ENCODE measurements around the gene SRM. TPM values are rescaled to one million over a fixed set of nuclear protein-coding genes. Genes with fewer than 3 reads are reported as not detected.
"Not testable (repeated sequence)": the region's sequence is repeated elsewhere in the genome, so short reads cannot be mapped to it uniquely, and the experiment has no call there.

SRM gene
- total RNA-seq, 1 experiment from 2014 or later: 249 TPM

- ChIA-PET POLR2A (no interaction called here), CTCF (interaction anchor here (0.7 kb wide), 1 partner anchor 31 kb away, joined by 4 read pairs; no protein-coding TSS in a partner anchor)
- DNase-seq (ENCODE audit: low read depth, low spot score) (no peak), ATAC-seq (no peak)
- Histone ChIP-seq H3K36me3 (ENCODE audit: control insufficient read depth, insufficient read depth, low read length) (peaks cover 11% of the 10 kb centered on the region), H3K27me3 (ENCODE audit: control insufficient read depth, insufficient read depth, low read length) (no peaks in the 10 kb centered on the region), H3K9me3 (ENCODE audit: control insufficient read depth, insufficient read depth, low read depth, low read length) (no peaks in the 10 kb centered on the region), H3K4me3 (ENCODE audit: low read depth in 2 of 2, low read length in 2 of 2) (no peak overlapping the region), H3K4me1 (ENCODE audit: control insufficient read depth, insufficient read depth, low read length) (peaks cover 7% of the 10 kb centered on the region), H3K27ac (ENCODE audit: low read length) (no peak overlapping the region)
- no peak for TF ChIP-seq TCF7L2 (IDR thresholded peaks at IDR 0.05; ENCODE audit: low read depth, low read length)
- no peak for TF ChIP-seq POLR2AphosphoS5 (IDR thresholded peaks at IDR 0.05; ENCODE audit: low read depth, low read length)
- TF ChIP-seq CTCF (IDR thresholded peaks at IDR 0.05): no peak
- no peak for TF ChIP-seq SIN3A (IDR thresholded peaks at IDR 0.05; ENCODE audit: borderline replicate concordance, insufficient read depth, low read depth, low read length)
- no peak for TF ChIP-seq REST (IDR thresholded peaks at IDR 0.05; ENCODE audit: insufficient read depth in 1 of 2, low read depth in 2 of 2, low read length in 1 of 2)
- intact Hi-C loops (cut with micrococcal nuclease; ENCODE audit: unreplicated experiment): no loop called here
- no TSS peak for BruUV-seq (replicated peaks)
- in situ Hi-C loops (cut with HindIII; ENCODE audit: low pct_unique_long_range_greater_than_20kb, low sequenced_read_pairs): no loop called here
These were observed 41.5 kb upstream of the SRM start for GRCh38 chr1:11101347-11101746.

- CTCF ChIA-PET: interaction anchor here (0.7 kb wide), 1 partner anchor 31 kb away, joined by 4 read pairs; no protein-coding TSS in a partner anchor
- H3K9me3 ChIP-seq (ENCODE audit: control insufficient read depth, insufficient read depth, low read depth, low read length); BruUV-seq (replicated peaks); H3K27me3 ChIP-seq (ENCODE audit: control insufficient read depth, insufficient read depth, low read length); H3K4me1 ChIP-seq (ENCODE audit: control insufficient read depth, insufficient read depth, low read length); H3K36me3 ChIP-seq (ENCODE audit: control insufficient read depth, insufficient read depth, low read length); in situ Hi-C loops (cut with HindIII; ENCODE audit: low pct_unique_long_range_greater_than_20kb, low sequenced_read_pairs); ATAC-seq; POLR2A ChIA-PET; intact Hi-C loops (cut with micrococcal nuclease; ENCODE audit: unreplicated experiment); H3K4me3 ChIP-seq (ENCODE audit: low read depth in 2 of 2, low read length in 2 of 2); DNase-seq (ENCODE audit: low read depth, low spot score); H3K27ac ChIP-seq (ENCODE audit: low read length): not testable (repeated sequence)
These were observed 41.0 kb upstream of the SRM start for GRCh38 chr1:11100806-11101205.

GRCh38 chr1:11100149-11100493, 40.3 kb upstream of the SRM start:
- CTCF ChIA-PET: interaction anchor here (1.5 kb wide), 1 partner anchor 63 kb away, joined by 4 read pairs; no protein-coding TSS in a partner anchor

More at GRCh38 chr1:11100149-11100493, 40.3 kb upstream of the SRM start:
- POLR2A ChIA-PET: no interaction called here
- BruUV-seq (replicated peaks): TSS peak; percentile 99
- peak overlapping the region; percentile 97 for H3K27ac ChIP-seq (ENCODE audit: low read length)
- peaks cover 13% of the 10 kb centered on the region for H3K36me3 ChIP-seq (ENCODE audit: control insufficient read depth, insufficient read depth, low read length)
- peaks cover 7% of the 10 kb centered on the region for H3K4me1 ChIP-seq (ENCODE audit: control insufficient read depth, insufficient read depth, low read length)
- TF ChIP-seq CTCF (IDR thresholded peaks at IDR 0.05): no peak
- TF ChIP-seq TCF7L2 (IDR thresholded peaks at IDR 0.05; ENCODE audit: low read depth, low read length): no peak
- in situ Hi-C loops (cut with HindIII; ENCODE audit: low pct_unique_long_range_greater_than_20kb, low sequenced_read_pairs): no loop called here
- intact Hi-C loops (cut with micrococcal nuclease; ENCODE audit: unreplicated experiment): no loop called here
- ATAC-seq: no peak
- no peaks in the 10 kb centered on the region for H3K9me3 ChIP-seq (ENCODE audit: control insufficient read depth, insufficient read depth, low read depth, low read length)
- H3K27me3 ChIP-seq (ENCODE audit: control insufficient read depth, insufficient read depth, low read length): no peaks in the 10 kb centered on the region
- no peak for DNase-seq (ENCODE audit: low read depth, low spot score)
- peak overlapping the region; percentile 82 for H3K4me3 ChIP-seq (ENCODE audit: low read depth in 2 of 2, low read length in 2 of 2)
